GM19351 (cell line): ENCODE results near the gene NKX2-2.
A peak's percentile ranks its signal among the peaks of the same experiment; 100 is the strongest.

ENCODE experiments used
- ATAC-seq: cut with Tn5 transposase; IDR thresholded peaks from one replicate; pipeline ENCODE4 v1.9.1; 2021; ENCODE audit warnings: mild to moderate bottlenecking, moderate library complexity; ENCODE audit not compliant: unreplicated experiment

NKX2-2 gene

GRCh38 chr20:21513881-21514540 is at the start of gene NKX2-2:
Gene NKX2-2 (minus strand): TSS chr20:21514064. CDS start chr20:21513669, 395 bp downstream.
- ATAC-seq, result no peak

GRCh38 chr20:21562656-21563055 is 48.8 kb upstream of the NKX2-2 start:
- peak; percentile 39 for ATAC-seq

GRCh38 chr20:21559305-21559704 is 45.4 kb upstream of the NKX2-2 start:
- peak; percentile 74 for ATAC-seq

GRCh38 chr20:21557241-21558020 is 43.6 kb upstream of the NKX2-2 start:
- no peak for ATAC-seq

- no peak for ATAC-seq
These were observed 42.5 kb upstream of the NKX2-2 start for GRCh38 chr20:21556398-21556797.

DNA sequence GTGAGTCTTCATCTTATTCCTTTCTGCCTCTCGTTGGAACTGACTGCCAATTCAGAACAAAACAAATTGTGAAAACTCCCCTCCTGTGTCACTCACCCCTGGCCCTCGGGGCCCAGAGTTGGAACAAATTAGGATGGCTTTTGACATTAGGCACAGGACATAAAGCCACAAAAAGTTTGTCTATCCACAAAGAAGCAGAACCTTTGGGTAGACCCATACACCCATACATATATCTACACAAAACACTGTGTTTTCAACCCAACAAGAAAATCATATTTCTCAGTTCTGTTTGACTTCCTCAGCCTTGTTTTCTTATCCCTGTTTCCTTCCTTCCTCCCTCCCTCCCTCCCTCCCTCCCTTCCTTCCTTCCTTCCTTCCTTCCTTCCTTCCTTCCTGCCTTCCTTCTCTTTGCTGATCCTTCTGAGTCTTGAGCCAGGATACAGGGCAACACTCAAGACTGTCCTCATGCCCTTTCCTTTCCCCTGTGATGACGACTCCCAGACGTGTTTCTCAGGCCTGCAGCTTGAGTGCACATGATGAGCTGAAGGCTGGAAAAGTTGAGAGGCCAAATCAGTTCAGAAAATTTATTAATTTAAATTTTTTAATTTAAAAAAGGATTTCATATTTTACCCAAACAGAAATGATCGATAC is 41.7 kb upstream of the NKX2-2 start:
- ATAC-seq, result no peak

DNA sequence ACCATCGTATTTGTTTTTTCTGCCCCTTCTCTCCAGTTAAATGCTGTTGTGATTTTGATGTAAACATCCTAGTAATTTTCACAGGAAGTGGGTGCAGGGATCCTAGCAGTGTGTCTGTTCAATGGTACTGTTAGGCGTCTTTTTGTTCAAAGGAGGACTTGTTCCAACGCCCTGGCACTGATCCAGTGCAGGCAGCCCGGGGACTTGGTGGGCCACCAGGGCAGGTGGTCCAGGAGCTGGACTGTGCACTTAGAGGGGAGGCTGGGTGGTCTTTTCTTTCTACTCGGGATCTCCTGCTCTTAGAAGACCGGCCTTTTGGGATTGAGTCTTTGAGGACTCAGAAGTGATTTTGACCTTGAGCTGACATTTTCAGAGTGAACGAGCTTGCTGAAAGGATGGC is 41.1 kb upstream of the NKX2-2 start:
- no peak for ATAC-seq

DNA sequence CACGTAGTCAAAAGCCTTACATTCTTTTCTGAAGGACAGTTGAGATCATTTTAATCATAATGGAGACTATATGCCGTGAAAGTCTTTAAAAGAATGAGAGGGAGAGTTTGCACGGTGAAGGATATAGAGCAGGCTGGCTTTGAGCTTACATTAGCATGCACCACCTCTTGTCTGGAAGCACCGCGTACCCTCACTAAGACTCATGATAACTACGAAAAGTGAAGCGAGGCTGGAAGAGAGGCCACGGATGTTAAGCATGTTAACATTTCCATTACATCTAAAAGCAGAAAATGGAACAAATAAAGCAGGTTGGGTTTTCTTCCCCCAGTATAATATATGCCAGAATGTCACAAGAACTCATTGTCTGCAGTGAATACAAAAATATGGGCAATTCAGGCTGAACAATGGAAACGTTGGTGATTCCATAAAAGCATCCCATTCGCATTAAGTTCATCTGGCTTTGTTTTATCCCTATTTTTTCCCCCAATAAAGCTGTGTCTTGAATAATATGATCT is 40.6 kb upstream of the NKX2-2 start:
- ATAC-seq, result no peak

- ATAC-seq, result no peak
These were observed 36.7 kb upstream of the NKX2-2 start for GRCh38 chr20:21550587-21550986.

DNA sequence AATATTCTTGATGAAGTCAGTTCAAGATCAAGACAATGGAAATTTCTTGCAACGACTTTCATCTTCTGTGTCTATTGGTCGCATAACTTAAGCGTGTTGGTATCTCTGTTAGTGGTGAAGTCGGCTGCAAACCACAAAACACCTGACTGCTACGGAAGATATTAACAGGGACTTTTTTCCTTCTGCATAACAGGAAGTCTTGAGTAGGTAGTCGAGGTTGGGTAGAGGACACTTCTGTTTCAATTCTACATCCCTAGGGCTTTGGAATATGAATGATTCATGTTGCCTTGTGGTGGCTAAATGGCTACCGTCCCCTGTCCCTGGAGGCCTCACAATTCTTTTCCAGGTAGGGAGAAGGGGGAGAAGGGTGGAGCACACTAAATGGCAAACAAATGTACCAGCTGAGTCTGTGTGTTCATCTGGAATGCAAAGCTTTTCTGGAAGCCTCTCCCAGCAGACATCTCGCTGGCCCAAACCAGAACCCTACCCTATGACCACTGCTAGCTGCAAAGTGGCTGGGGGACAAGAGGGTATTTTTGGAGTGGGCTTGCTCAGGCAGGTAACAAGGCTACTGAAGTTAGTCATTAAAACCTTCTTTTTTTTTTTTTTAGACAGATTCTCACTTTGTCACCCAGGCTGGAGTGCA is 34.6 kb upstream of the NKX2-2 start:
- ATAC-seq, result peak; percentile 88

DNA sequence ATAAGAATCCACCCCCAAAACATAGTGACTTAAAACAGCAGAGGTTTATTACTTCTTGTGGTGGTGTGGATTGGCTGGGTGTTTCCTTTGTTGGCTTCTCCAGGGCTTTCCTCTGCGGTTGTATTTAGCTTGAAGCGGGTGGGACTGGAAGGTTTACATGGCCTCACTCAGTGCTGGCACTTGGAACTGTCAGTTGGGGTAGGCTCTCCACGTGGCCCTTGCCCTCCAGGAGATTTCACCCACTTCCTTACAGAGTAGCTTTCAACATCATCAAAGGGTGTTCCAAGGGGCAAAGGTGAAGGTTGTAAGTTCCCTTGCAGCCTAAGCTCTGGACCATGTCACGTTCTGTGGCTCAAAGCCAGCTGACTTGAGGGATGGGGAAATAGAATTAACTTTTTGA is 32.5 kb upstream of the NKX2-2 start:
- no peak for ATAC-seq

- ATAC-seq, result no peak
These were observed 25.6 kb upstream of the NKX2-2 start for GRCh38 chr20:21539512-21539911.

- ATAC-seq, result no peak
These were observed 21.0 kb upstream of the NKX2-2 start for GRCh38 chr20:21534886-21535285.

GRCh38 chr20:21534453-21534852 is 20.6 kb upstream of the NKX2-2 start:
- ATAC-seq, result no peak

DNA sequence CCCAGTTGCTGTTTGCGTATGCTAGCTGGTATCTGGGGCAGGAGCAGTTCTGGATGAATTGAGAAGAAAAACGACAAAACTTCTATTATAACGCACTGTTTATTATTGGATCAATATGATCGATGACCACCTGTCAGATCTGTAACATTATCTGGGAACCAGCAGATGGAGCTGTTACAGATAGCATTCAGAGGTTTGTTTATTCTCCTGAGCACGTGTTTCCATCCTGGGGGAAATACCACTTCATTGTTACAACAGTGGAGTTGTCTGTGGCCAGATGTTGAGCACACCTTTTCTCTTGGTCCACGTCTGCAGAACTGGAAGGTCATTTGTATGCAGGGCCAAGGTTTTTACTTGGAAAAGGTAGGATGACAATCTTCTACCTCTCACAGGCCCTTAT is 16.0 kb upstream of the NKX2-2 start:
- no peak for ATAC-seq

- no peak for ATAC-seq
These were observed 15.0 kb upstream of the NKX2-2 start for GRCh38 chr20:21528870-21529269.

GRCh38 chr20:21527908-21528307 is 14.0 kb upstream of the NKX2-2 start:
- no peak for ATAC-seq

GRCh38 chr20:21526776-21527175 is 12.9 kb upstream of the NKX2-2 start:
- no peak for ATAC-seq

DNA sequence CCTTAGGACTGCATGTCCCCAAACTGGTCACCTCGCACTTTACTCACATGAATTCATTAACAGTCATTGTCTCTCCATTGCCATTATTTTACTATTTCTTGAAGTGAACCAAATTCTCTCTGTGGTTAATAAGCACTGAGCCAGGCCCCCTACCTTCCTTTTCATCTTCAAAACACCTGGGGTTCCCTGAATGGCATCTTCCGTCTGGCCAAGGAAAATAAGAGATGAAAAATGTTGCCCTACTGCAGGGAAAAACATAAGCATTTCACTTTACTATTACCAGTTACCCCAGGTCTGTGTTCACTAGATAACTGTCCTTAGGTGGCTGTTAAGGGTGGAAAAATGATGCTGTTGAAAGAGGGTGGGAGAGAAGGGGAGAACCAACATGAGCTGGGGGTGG is 10.0 kb upstream of the NKX2-2 start:
- no peak for ATAC-seq

DNA sequence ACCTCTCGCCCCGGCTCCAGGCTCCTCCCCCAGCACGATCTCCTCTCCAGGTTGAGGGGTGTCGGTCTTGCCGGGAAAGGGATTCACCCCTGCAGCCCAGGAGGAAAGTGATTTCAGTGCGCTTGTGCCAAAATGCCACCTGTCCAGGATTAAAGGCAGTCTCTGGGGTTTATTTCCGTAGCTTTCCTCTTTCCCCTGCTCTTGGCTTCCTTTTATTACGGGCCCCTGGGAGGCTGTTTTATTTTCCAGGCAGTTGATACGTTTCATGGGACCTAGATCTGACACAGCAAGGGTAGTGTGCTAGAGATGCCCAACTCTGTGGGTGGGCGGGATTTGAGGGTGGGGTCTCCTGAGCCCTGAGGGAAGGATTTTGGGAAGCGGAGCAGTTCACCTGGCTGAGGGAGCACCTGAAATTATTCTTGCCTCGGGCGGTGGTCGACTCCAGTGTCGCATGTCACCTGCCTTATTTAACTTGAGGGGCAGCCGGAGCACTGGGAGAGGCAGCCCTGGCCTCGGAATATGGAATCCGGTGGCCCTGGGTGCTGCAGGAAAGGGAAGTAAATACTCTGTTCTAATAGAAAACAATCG is 9.5 kb upstream of the NKX2-2 start:
- no peak for ATAC-seq
